K562 treated with DMSO at 1 percent for 48 hours (cell line): ENCODE data around the gene EMC8. TPM values are rescaled to one million over a fixed set of nuclear protein-coding genes. Genes with fewer than 3 reads are reported as not detected.

Source experiments
- total RNA-seq: library from RNA; unstranded; fragments of 300-600 nt; gene quantifications from 2 replicates; pipeline ENCODE4 v1.2.3, GENCODE V29; 2022; ENCODE audit warnings: low replicate concordance; ENCODE audit errors: extremely low read depth

The EMC8 gene
- not detected in 2 replicates for total RNA-seq

DNA sequence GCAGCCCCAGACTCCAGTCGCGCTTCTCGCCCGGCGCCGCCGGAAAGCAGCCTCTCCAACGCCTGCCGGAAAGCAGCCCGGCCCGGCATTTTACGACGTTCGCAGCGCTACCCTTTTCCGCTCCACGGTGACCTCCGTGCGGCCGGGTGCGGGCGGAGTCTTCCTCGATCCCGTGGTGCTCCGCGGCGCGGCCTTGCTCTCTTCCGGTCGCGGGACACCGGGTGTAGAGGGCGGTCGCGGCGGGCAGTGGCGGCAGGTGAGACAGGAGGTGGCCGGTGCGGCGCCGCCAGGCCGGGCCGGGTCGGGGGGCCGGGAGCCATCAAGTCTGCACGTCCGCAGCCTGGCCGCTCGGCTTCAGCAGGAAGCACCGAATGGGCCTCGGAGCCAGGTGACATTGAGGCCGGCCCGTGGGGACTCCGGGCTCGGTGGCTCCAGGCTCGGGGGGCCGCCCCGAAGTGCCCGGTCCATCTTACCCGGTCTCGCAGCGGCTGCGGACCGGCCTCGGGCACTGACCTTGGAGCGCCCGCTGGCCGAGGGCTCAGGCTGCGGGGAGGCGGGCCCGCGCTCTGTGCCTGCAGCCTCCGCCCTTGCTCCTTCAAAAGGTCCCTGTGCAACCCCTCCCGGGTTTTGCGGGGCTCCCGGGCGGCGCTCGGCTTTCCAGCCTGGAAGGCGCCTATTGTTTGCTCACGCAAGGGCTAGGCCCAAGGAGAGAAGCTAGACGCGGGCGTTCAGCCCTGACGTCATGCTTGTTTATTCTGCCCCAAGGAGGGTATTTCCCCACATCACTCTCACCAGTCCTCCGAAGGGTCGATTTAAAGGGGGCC is at the start of gene EMC8, which contains the start of gene COX4I1:
Gene EMC8 (minus strand): TSS at position 48 of the 824 bp plus-strand sequence. CDS start 249 bp downstream, outside the sequence.
Gene COX4I1 (plus strand): TSS at position 199 of the 824 bp plus-strand sequence. CDS start 1,511 bp downstream, outside the sequence.

DNA sequence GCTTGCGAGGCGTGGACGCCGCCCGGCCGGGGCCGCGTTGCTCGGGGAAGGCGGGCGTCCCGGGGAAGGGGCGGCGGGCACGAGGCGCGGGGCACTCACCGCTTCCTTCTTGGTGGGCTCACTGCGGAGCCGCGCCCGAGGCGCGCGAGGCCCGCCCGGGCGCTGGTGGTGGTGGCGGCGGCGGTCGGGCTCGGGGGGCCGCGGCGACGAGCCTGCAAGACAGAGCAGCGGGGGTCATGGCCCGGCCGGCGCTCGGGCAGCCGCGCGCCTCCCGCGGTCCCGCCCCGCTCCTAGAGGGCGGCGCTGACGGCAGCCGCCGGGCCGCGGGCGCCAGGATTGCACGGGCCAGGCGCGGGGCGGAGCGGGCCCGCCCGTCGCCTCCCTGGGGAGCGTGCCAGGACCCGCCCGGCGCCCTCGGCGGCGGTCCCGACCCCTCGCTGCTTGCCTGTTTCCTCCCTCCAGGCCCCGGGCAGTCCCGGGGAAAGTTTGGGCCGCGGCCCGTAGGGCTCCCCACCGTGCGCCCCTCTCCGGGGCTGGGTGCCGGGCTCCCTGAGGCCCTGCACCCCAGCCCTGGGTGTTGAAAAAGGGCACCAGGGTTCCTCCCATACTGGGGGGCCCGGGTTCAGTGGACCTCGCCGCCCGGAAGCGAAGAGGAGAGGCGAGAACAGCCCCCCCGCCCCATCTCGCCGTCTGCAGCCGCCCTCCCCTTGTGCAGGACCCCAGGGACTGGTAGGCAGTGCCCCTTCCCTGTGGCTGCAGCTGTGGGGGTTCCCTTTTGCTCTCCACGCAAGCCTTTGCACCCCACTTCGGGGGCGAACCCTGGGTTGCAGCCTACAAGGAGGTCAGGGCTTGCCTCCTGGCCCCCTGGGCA is 48.3 kb downstream of the EMC8 start, which contains the start of gene C16orf74:
Gene C16orf74 (minus strand): TSS at position 270 of the 871 bp plus-strand sequence. CDS start 15,879 bp downstream, outside the sequence.

Other genes starting within 250 kb of the EMC8 start
- not detected in 2 replicates for gene GSE1, start 186.2 kb downstream of the EMC8 start, total RNA-seq
- gene GINS2, start 110.6 kb downstream of the EMC8 start, total RNA-seq: 142 TPM in 1 of 2 replicates, not detected in the other
- gene C16orf74, start 48.4 kb downstream of the EMC8 start, total RNA-seq: not detected in 2 replicates
- 1,862 and 3,979 TPM in 2 replicates for gene COX4I1, start 151 bp upstream of the EMC8 start, total RNA-seq
- not detected in 2 replicates for gene IRF8, start 99.6 kb upstream of the EMC8 start, total RNA-seq